IPS DF 6.9 (cell line): ENCODE results near the gene TGFBR3.

Source experiments
- DNase-seq: peaks from one replicate; pipeline ENCODE4 v3.0.0-alpha.2; 2013; ENCODE audit warnings: low read depth, low spot score
- H3K27ac ChIP-seq: one replicate; pipeline ENCODE4 v1.5.1; 2013; ENCODE audit warnings: low read length, control low read depth
- H3K27me3 ChIP-seq: 2 replicates; pipeline ENCODE4 v1.6.1; 2013; ENCODE audit warnings: mild to moderate bottlenecking, low read length; ENCODE audit not compliant: control insufficient read depth, insufficient read depth
- H3K36me3 ChIP-seq: 2 replicates; pipeline ENCODE4 v1.6.1; 2013; ENCODE audit warnings: low read length; ENCODE audit not compliant: control insufficient read depth, insufficient read depth
- H3K4me1 ChIP-seq: 2 replicates; pipeline ENCODE4 v1.6.1; 2013; ENCODE audit warnings: low read length; ENCODE audit not compliant: control insufficient read depth, insufficient read depth
- H3K4me3 ChIP-seq: 2 replicates; pipeline ENCODE4 v1.5.1; 2013; ENCODE audit warnings: mild to moderate bottlenecking, low read length
- H3K9me3 ChIP-seq: 2 replicates; pipeline ENCODE4 v1.6.1; 2013; ENCODE audit warnings: low read length, inconsistent platforms; ENCODE audit not compliant: control insufficient read depth, insufficient read depth
- WGBS: extraction: QIAGEN DNeasy Blood & Tissue Kit; methylation state at CpG from one replicate; pipeline ENCODE4 v1.1.7; 2013; ENCODE audit warnings: mixed read lengths, missing lambda C conversion rate; ENCODE audit not compliant: insufficient read length, insufficient coverage; 5-methylcytosine and 5-hydroxymethylcytosine counted together

Gene TGFBR3

DNA sequence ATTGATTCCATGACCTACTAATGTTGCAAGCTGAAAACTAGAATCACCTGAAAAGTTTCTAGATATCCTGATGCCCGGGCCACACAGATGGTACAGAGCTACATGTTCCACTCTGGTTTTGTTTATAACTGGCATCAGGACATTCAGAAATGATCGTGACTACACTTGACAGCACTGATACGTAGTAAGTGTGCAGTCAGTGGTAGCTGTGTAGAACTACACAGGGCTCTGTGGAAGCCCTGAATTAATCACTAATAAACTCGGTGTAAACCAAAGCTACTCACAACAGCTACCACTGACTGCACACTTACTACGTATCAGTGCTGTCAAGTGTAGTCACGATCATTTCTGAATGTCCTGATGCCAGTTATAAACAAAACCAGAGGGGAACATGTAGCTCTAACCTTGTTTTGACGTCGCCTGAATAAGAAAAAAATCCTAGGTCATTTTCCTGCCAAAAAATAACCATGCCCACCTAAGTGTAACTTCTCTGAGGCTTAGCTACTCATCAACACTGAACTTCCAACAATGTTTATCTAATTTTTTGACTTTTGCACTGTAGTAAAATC is 149.7 kb downstream of the TGFBR3 start:
- H3K4me1 ChIP-seq: peaks cover 5% of the 10 kb centered on the region; the same call in 1 of the 2 replicates
- no peak overlapping the region for H3K4me3 ChIP-seq
- WGBS: no CpG with 5 or more reads among the region's 8 CpGs
- no peaks in the 10 kb centered on the region for H3K9me3 ChIP-seq
- no peaks in the 10 kb centered on the region for H3K27me3 ChIP-seq
- H3K27ac ChIP-seq: no peak overlapping the region
- no peaks in the 10 kb centered on the region for H3K36me3 ChIP-seq
- DNase-seq: no peak

GRCh38 chr1:91735266-91735845 is 150.6 kb downstream of the TGFBR3 start:
- DNase-seq: no peak
- no peak overlapping the region for H3K4me3 ChIP-seq
- no peak overlapping the region for H3K27ac ChIP-seq
- H3K36me3 ChIP-seq: no peaks in the 10 kb centered on the region
- no CpG with 5 or more reads among the region's 4 CpGs for WGBS
- H3K9me3 ChIP-seq: no peaks in the 10 kb centered on the region
- H3K27me3 ChIP-seq: no peaks in the 10 kb centered on the region
- peaks cover 5% of the 10 kb centered on the region; the same call in 1 of the 2 replicates for H3K4me1 ChIP-seq

DNA sequence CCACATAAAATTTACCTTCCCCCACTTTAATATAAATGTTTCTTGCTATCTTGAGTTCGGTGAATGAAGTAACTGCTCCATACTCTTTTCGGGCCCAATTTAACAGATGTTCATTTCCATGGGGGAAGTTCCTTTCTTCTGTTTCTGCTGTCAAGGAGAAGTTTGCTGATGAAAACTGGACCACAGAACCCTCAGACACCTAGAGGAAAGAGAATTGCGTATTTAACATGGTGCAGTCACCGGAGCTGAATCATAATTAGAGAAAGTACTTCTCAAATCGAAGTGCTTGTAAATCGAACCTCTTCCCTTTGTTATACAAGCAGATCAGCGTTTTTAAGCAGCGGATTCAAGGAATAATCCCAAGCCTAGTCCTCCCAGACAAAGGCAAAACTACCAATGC is 151.2 kb downstream of the TGFBR3 start:
- no peaks in the 10 kb centered on the region for H3K27me3 ChIP-seq
- no peak for DNase-seq
- H3K4me1 ChIP-seq: peaks cover 5% of the 10 kb centered on the region; the same call in 1 of the 2 replicates
- H3K36me3 ChIP-seq: no peaks in the 10 kb centered on the region
- no CpG with 5 or more reads among the region's 8 CpGs for WGBS
- no peak overlapping the region for H3K27ac ChIP-seq
- H3K4me3 ChIP-seq: no peak overlapping the region
- H3K9me3 ChIP-seq: no peaks in the 10 kb centered on the region

- Histone ChIP-seq H3K4me1 (peaks cover 5% of the 10 kb centered on the region; the same call in 1 of the 2 replicates), H3K4me3 (no peak overlapping the region), H3K36me3 (no peaks in the 10 kb centered on the region), H3K27me3 (no peaks in the 10 kb centered on the region), H3K9me3 (no peaks in the 10 kb centered on the region), H3K27ac (no peak overlapping the region)
- WGBS: no CpG with 5 or more reads among the region's 8 CpGs
- no peak for DNase-seq
Observed at GRCh38 chr1:91733108-91733710, 152.7 kb downstream of the TGFBR3 start.

DNA sequence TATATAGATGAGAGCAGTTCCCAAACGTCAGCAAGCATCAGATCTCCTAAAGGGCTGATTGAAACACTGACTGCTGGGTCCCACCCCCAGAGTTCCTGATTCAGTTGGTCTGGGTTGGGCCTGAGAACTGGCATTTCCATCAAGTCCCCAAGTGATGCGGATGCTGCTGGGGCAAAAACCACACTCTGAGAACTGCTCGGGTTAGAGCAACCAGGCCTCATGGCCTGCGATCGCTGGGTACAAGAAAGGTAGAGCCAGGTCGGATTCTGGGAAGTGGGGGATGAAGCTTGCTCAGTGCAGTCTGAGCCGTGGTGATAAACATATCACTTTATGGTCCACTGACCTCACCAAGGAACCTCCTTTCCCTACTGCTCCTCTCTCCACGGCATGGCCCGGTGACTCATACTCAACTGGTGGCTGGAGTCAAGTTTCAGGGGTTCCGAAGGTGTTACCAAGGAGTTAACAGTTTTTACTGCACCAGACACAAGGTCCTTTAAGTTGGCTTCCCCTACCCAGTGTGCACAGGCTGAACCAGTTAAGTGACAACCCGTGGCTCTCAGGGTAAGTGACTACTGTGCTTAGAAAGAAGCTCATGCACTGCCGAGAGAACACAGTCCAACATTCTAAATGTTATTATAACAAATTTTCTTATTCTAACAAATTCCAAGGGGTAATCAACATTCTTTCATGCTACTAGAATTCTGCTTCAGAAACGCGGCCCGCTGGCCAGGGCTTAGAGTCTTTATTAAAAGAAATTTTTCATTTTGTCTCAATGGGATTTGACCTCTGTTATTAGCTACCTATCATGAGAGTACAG is 153.5 kb downstream of the TGFBR3 start:
- Histone ChIP-seq H3K4me1 (peaks cover 5% of the 10 kb centered on the region; the same call in 1 of the 2 replicates), H3K36me3 (no peaks in the 10 kb centered on the region), H3K27ac (no peak overlapping the region), H3K27me3 (no peaks in the 10 kb centered on the region), H3K4me3 (no peak overlapping the region), H3K9me3 (no peaks in the 10 kb centered on the region)
- DNase-seq: no peak
- no CpG with 5 or more reads among the region's 15 CpGs for WGBS

GRCh38 chr1:91731815-91732214 is 154.1 kb downstream of the TGFBR3 start:
- Histone ChIP-seq H3K4me3 (no peak overlapping the region), H3K9me3 (no peaks in the 10 kb centered on the region), H3K27ac (no peak overlapping the region), H3K27me3 (no peaks in the 10 kb centered on the region), H3K36me3 (no peaks in the 10 kb centered on the region), H3K4me1 (peaks cover 5% of the 10 kb centered on the region; the same call in 1 of the 2 replicates)
- no peak for DNase-seq
- WGBS: no CpG with 5 or more reads among the region's 4 CpGs

DNA sequence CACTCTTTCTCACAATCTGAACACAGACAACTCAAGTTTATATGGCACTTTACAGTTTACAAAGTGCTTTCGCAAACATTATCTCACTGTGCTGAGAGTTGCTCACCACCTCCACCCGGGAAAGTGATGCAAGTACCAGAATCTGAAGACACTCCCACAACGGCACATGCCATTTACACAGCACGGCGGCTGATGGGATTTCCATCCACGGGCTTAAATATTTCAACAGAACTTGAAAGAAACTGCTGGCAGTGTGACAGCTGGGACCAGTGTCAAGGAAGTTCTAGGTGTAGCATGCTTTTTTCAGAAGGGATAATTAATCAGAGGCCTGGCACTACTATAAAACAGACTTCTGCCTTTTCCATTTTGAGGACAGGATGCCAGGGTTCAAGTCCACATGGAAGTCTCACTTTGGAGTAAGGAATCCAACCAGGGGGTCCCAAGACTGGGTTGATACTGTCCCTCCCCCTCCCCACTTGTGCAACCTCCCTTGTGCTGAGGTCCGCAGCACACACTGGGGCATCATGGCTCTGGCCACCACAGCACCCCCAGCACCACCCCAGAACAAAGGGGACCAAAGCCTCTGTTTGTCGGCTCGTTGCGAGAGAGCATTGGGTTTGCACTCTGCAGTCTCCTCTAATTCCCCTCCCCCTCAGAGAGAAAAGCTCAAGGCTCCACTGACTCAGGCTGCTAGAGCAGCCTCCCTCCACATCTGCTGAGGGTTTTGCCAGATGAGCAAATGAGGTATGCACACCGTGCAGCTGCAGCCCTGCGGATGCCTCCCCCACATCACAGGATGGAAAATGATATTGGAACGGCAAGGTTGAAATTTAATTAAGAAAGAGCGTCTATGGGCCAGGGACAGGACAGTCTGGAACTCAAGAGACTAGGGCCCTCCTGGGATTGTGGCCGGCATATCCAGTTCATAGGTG is 154.9 kb downstream of the TGFBR3 start:
- Histone ChIP-seq H3K9me3 (no peaks in the 10 kb centered on the region), H3K36me3 (no peaks in the 10 kb centered on the region), H3K4me1 (peaks cover 5% of the 10 kb centered on the region; the same call in 1 of the 2 replicates), H3K4me3 (no peak overlapping the region), H3K27ac (no peak overlapping the region), H3K27me3 (no peaks in the 10 kb centered on the region)
- WGBS: no CpG with 5 or more reads among the region's 15 CpGs
- no peak for DNase-seq

DNA sequence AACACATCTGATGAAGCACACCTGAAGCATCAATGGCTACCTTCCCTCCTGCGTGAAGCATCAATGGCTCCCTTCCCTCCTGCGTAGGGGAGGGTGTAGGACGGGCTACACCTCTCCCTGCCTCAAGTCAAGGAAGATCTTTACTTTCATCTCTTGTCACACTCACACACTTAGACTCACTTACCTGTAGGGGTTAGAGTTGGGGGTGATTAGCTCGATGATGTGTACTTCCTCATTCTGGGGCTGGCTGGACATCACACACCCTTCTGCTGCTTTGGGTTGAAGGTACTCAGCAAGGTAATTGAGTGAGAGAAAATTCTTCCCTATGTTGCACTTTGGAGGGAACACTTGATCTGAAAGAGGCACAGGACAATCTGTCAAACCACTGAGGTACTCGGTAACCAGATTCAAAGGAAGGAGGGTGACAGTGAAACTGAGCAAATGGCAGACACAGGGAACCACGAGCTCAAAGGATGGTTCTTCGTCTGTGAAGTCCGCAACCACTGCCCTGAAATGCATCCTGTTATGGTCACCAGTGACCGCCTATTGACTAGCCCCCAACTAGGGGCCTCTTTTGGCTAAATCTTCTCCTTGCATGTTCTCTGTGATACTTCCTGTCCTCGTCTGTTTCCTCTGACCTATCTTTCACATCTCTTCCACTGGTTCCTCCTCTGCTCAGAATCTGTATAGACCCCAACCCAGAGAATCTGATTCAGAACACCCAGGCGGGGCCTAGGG is 156.2 kb downstream of the TGFBR3 start:
- no peaks in the 10 kb centered on the region for H3K27me3 ChIP-seq
- no CpG with 5 or more reads among the region's 11 CpGs for WGBS
- H3K4me3 ChIP-seq: no peak overlapping the region
- no peaks in the 10 kb centered on the region for H3K36me3 ChIP-seq
- no peaks in the 10 kb centered on the region for H3K9me3 ChIP-seq
- H3K4me1 ChIP-seq: peaks cover 5% of the 10 kb centered on the region; the same call in 1 of the 2 replicates
- no peak overlapping the region for H3K27ac ChIP-seq
- no peak for DNase-seq

DNA sequence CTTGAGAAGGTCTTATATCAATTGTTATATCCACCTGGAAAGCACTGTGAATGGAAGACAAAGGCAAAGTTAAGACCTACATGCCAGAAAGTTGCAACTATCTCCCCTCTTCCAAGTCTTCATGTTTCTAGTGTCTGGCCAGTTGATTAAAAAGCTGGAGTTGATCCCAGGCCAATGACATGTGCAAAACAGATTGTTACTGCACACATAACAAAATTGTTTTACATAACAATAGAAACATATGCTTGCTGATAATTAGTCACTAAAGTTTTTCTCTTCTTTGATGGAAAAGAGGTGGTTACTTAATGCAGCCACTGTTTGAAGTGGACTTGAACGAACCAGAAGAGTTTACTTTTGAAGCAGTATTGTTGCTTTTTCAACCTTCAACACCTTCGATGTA is 158.2 kb downstream of the TGFBR3 start:
- no peak overlapping the region for H3K4me3 ChIP-seq
- WGBS: no CpG with 5 or more reads among the region's 2 CpGs
- DNase-seq: no peak
- H3K36me3 ChIP-seq: no peaks in the 10 kb centered on the region
- H3K9me3 ChIP-seq: no peaks in the 10 kb centered on the region
- no peak overlapping the region for H3K27ac ChIP-seq
- peaks cover 5% of the 10 kb centered on the region; the same call in 1 of the 2 replicates for H3K4me1 ChIP-seq
- H3K27me3 ChIP-seq: no peaks in the 10 kb centered on the region
